ENCODE data around the gene EMC9.

The EMC9 gene, protein sequence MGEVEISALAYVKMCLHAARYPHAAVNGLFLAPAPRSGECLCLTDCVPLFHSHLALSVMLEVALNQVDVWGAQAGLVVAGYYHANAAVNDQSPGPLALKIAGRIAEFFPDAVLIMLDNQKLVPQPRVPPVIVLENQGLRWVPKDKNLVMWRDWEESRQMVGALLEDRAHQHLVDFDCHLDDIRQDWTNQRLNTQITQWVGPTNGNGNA

GRCh38 chr14:24141097-24141880 is at the start of gene EMC9:
Gene EMC9, minus strand, starts transcription at chr14:24141591. Its CDS starts 287 bp downstream, at chr14:24141304.
- peak; percentile 100 for DNase-seq (ENCODE audit: low read depth, low spot score)
- peak; percentile 23 for TF ChIP-seq CTCF (IDR thresholded peaks at IDR 0.05; ENCODE audit: low read depth, low read length)
- peak within 1 kb of the TSS; percentile 84 for H3K4me3 ChIP-seq (ENCODE audit: low read depth, low read length)
- in situ Hi-C loops (cut with HindIII; ENCODE audit: low sequenced_read_pairs) = no loop called here

GRCh38 chr14:24190416-24190815 is 49.0 kb upstream of the EMC9 start:
- H3K4me3 ChIP-seq (ENCODE audit: low read depth, low read length) = no peak overlapping the region
- DNase-seq (ENCODE audit: low read depth, low spot score) = no peak
- in situ Hi-C loops (cut with HindIII; ENCODE audit: low sequenced_read_pairs) = no loop called here
- TF ChIP-seq CTCF (IDR thresholded peaks at IDR 0.05; ENCODE audit: low read depth, low read length) = no peak

DNA sequence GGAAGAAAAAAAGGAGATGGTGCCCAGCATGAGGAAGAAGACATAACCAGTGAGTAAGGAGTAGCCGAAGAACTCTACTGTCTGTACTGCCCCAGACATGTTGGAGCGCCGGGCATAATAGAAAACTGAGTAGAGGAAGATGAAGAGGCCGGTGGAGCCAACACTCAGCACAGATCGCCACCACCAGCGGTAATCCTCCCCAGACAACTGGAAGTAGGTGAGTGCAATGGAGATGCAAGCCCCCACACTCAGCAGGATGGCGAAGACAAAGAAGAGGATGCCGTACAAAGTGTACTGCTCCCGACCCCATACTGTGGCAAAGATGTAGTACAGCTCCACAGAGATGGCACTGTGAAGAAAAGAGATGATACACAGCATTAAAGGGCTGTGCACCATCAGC is 48.1 kb upstream of the EMC9 start:
- TF ChIP-seq CTCF (IDR thresholded peaks at IDR 0.05; ENCODE audit: low read depth, low read length) = no peak
- in situ Hi-C loops (cut with HindIII; ENCODE audit: low sequenced_read_pairs) = no loop called here
- no peak overlapping the region for H3K4me3 ChIP-seq (ENCODE audit: low read depth, low read length)
- no peak for DNase-seq (ENCODE audit: low read depth, low spot score)

DNA sequence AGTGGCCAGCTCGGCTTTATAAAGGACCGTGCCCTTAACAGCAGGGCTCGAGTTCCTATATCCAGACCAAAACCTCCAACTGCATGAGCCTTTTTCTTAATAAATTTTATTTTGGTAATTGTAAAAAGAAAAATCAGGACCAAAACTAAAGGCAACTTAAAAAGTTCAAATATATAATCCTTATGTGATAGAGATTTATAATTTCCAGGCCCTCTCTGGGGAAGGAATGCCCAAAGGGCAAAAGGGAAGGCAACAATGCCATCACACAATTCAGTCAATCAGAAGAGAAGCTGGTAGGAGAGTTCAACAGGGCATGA is 47.6 kb upstream of the EMC9 start:
- DNase-seq (ENCODE audit: low read depth, low spot score) = no peak
- in situ Hi-C loops (cut with HindIII; ENCODE audit: low sequenced_read_pairs) = no loop called here
- H3K4me3 ChIP-seq (ENCODE audit: low read depth, low read length) = peak overlapping the region; percentile 87
- no peak for TF ChIP-seq CTCF (IDR thresholded peaks at IDR 0.05; ENCODE audit: low read depth, low read length)

GRCh38 chr14:24188251-24189058 is 47.1 kb upstream of the EMC9 start, which contains the start of gene IPO4:
Gene IPO4, minus strand, starts transcription at chr14:24188816. Its CDS starts 29 bp downstream, at chr14:24188787.
- peak within 1 kb of the TSS; percentile 87 for H3K4me3 ChIP-seq (ENCODE audit: low read depth, low read length)
- in situ Hi-C loops (cut with HindIII; ENCODE audit: low sequenced_read_pairs) = no loop called here
- no peak for TF ChIP-seq CTCF (IDR thresholded peaks at IDR 0.05; ENCODE audit: low read depth, low read length)
- peak; percentile 98 for DNase-seq (ENCODE audit: low read depth, low spot score)

GRCh38 chr14:24187539-24187915 is 46.1 kb upstream of the EMC9 start:
- in situ Hi-C loops (cut with HindIII; ENCODE audit: low sequenced_read_pairs) = no loop called here
- TF ChIP-seq CTCF (IDR thresholded peaks at IDR 0.05; ENCODE audit: low read depth, low read length) = no peak
- no peak for DNase-seq (ENCODE audit: low read depth, low spot score)
- H3K4me3 ChIP-seq (ENCODE audit: low read depth, low read length) = peak overlapping the region; percentile 87
